K562 (cell line): Measurements from ENCODE around the gene TFAP2E. TPM values are rescaled to one million over a fixed set of nuclear protein-coding genes. Genes with fewer than 3 reads are reported as not detected.

Experiments used
- ATAC-seq: fragments of 200-7000 bp; cut with Tn5 transposase; 3 replicates; pipeline ENCODE4 v1.9.1; 2020; ENCODE audit warnings: moderate library complexity
- BruUV-seq: library from RNA; stranded (reverse); fragments of 400-500 nt; replicated peaks from 2 replicates; lab custom pipeline; 2021; lab: Mats Ljungman, UMichigan
- CTCF ChIA-PET: fragments of 300-600 bp; formaldehyde crosslinking; extraction: SDS; loops from one replicate; lab custom pipeline; 2021; ENCODE audit warnings: low intra/inter-chr PET ratio; lab: Yijun Ruan, JAX
- POLR2A ChIA-PET: fragments of 300-600, 350-650 bp; sonication (Branson Sonifier 250); formaldehyde crosslinking; extraction: SDS; loops from one replicate; lab custom pipeline; 2021; ENCODE audit warnings: antibody characterized with exemption, inconsistent platforms; lab: Yijun Ruan, JAX
- DNase-seq, 4 experiments: peaks; one replicate each; pipeline versions ENCODE4 v3.0.0 to v3.0.0-alpha.2; 2011 to 2018; ENCODE audit warnings: low spot score in 3 of 4, mixed read lengths in 3 of 4; ENCODE audit errors: extremely low read depth in 1 of 4
- FAIRE-seq: peaks from 2 replicates; lab custom pipeline; 2011; peaks lifted over from hg19 to GRCh38; lab: Jason Lieb, UNC
- H2AFZ ChIP-seq: 2 replicates; pipeline ENCODE4 v1.6.0; 2011; ENCODE audit warnings: low read depth, low read length, control low read depth, inconsistent platforms
- H3K27ac ChIP-seq: fragments of 200-600 bp; 3 replicates; pipeline ENCODE4 v1.8.0; 2011; ENCODE audit warnings: low read depth, mild to moderate bottlenecking, control low read depth, inconsistent platforms, low read length, moderate library complexity, mixed read lengths; ENCODE audit errors: extremely low read depth
- H3K27me3 ChIP-seq, 2 experiments: fragments of 300-600 bp in 1 of 2; 2 replicates in 1 of 2; 3 replicates in 1 of 2; pipeline versions ENCODE4 v1.6.0 to v1.8.0; 2011; ENCODE audit warnings: inconsistent platforms in 2 of 2, low read length in 2 of 2, mild to moderate bottlenecking in 1 of 2, mixed read lengths in 1 of 2, moderate library complexity in 1 of 2; ENCODE audit not compliant: control insufficient read depth in 2 of 2, insufficient read depth in 2 of 2
- H3K36me3 ChIP-seq: fragments of 300-600 bp; 3 replicates; pipeline ENCODE4 v1.8.0; 2011; ENCODE audit warnings: mild to moderate bottlenecking, low read length, inconsistent platforms; ENCODE audit not compliant: control insufficient read depth, insufficient read depth
- H3K4me1 ChIP-seq, 2 experiments: fragments of 200-600 bp in 1 of 2; replicated peaks in 1 of 2; 2 replicates in 1 of 2; 3 replicates in 1 of 2; pipeline versions ENCODE4 v1.5.1 to v1.8.0; 2011; ENCODE audit warnings: inconsistent platforms in 2 of 2, low read length in 2 of 2, mild to moderate bottlenecking in 1 of 2, mixed read lengths in 1 of 2, moderate library complexity in 1 of 2; ENCODE audit not compliant: control insufficient read depth in 2 of 2, insufficient read depth in 2 of 2
- H3K4me2 ChIP-seq: 2 replicates; pipeline ENCODE4 v1.6.1; 2011; ENCODE audit warnings: low read length, control low read depth, inconsistent platforms, mixed read lengths; ENCODE audit not compliant: insufficient read depth
- H3K4me3 ChIP-seq: fragments of 200-600 bp; sonication (generic), shearing (Covaris generic); 2 replicates; pipeline ENCODE4 v1.5.1; 2016; ENCODE audit warnings: control low read depth, inconsistent platforms
- H3K79me2 ChIP-seq: fragments of 200-600 bp; 3 replicates; pipeline ENCODE4 v1.8.0; 2011; ENCODE audit warnings: low read length, inconsistent platforms; ENCODE audit not compliant: control insufficient read depth, insufficient read depth
- H3K9ac ChIP-seq, 2 experiments: 2 replicates each; pipeline versions ENCODE4 v1.6.0 to v1.6.1; 2011; ENCODE audit warnings: low read depth in 2 of 2, low read length in 2 of 2, control low read depth in 1 of 2, inconsistent platforms in 1 of 2, mild to moderate bottlenecking in 1 of 2, mixed read lengths in 1 of 2; ENCODE audit not compliant: insufficient read depth in 1 of 2
- H3K9me1 ChIP-seq: one replicate; pipeline ENCODE4 v1.6.0; 2011; ENCODE audit warnings: inconsistent platforms, mild to moderate bottlenecking, low read length, moderate library complexity; ENCODE audit not compliant: control insufficient read depth, insufficient read depth
- H3K9me3 ChIP-seq: replicated peaks from 2 replicates; pipeline ENCODE4 v1.5.1; 2011; ENCODE audit warnings: low read depth, low read length, inconsistent platforms; ENCODE audit not compliant: control insufficient read depth, insufficient read depth
- H4K20me1 ChIP-seq: replicated peaks from 2 replicates; pipeline ENCODE4 v1.6.1; 2011; ENCODE audit warnings: low read length, inconsistent platforms, mixed read lengths; ENCODE audit not compliant: control insufficient read depth, insufficient read depth
- CEBPB ChIP-seq: fragments of 450-650 bp; IDR thresholded peaks from 2 replicates; pipeline ENCODE4 v1.6.1; 2016; ENCODE audit warnings: missing genetic modification characterization, missing compliant biosample characterization
- CSDE1 ChIP-seq, 2 experiments: fragments of 450-650 bp; IDR thresholded peaks; 2 replicates each; pipeline ENCODE4 v1.6.1; 2016; ENCODE audit warnings: mild to moderate bottlenecking in 1 of 2
- EHMT2 ChIP-seq: fragments of 450-650 bp; IDR thresholded peaks from 2 replicates; pipeline ENCODE4 v1.6.1; 2018; ENCODE audit warnings: antibody characterized with exemption
- FOXM1 ChIP-seq, 2 experiments: fragments of 450-650 bp in 1 of 2; sonication (generic) in 1 of 2; formaldehyde crosslinking in 1 of 2; IDR thresholded peaks; 2 replicates each; pipeline versions ENCODE4 v1.6.1 to v1.9.0; 2017 to 2022; ENCODE audit warnings: low read depth in 2 of 2, mild to moderate bottlenecking in 2 of 2, missing genetic modification reagents in 1 of 2, moderate library complexity in 1 of 2
- PHF20 ChIP-seq: fragments of 450-650 bp; IDR thresholded peaks from 2 replicates; pipeline ENCODE4 v1.6.1; 2018; ENCODE audit not compliant: partially characterized antibody
- RCOR1 ChIP-seq, 2 experiments: IDR thresholded peaks; 2 replicates each; pipeline ENCODE4 v1.6.1; 2012; ENCODE audit warnings: low read depth in 2 of 2, low read length in 2 of 2, borderline replicate concordance in 1 of 2, improper control_type of control experiment in 1 of 2
- SMAD1 ChIP-seq: fragments of 150-350 bp; IDR thresholded peaks from 2 replicates; pipeline ENCODE4 v1.6.1; 2014; ENCODE audit warnings: low read length, low read depth; ENCODE audit not compliant: partially characterized antibody
- SNIP1 ChIP-seq: fragments of 450-650 bp; IDR thresholded peaks from 2 replicates; pipeline ENCODE4 v1.7.1; 2017; ENCODE audit warnings: low read depth, mild to moderate bottlenecking
- ZKSCAN8 ChIP-seq: fragments of 200-800 bp; sonication (Bioruptor generic); IDR thresholded peaks from 2 replicates; pipeline ENCODE4 v1.6.1; 2016; ENCODE audit warnings: missing genetic modification characterization, missing compliant biosample characterization
- ZNF282 ChIP-seq: sonication (generic); formaldehyde crosslinking; IDR thresholded peaks from 2 replicates; pipeline ENCODE4 v1.8.1; 2023; ENCODE audit warnings: missing genetic modification reagents
- ZNF408 ChIP-seq: fragments of 250-450 bp; sonication (Bioruptor Pico); IDR thresholded peaks from 2 replicates; pipeline ENCODE4 v1.4.0; 2020; ENCODE audit warnings: low read depth, mild to moderate bottlenecking, moderate library complexity
- WGBS: fragments of 100-300 bp; shearing (Covaris generic); methylation state at CpG from one replicate; pipeline ENCODE4 v1.1.6; 2016; ENCODE audit warnings: low coverage, mixed read lengths; ENCODE audit not compliant: insufficient coverage; ENCODE audit errors: missing lambda C conversion rate; 5-methylcytosine and 5-hydroxymethylcytosine counted together
- in situ Hi-C: fragments of 300-500 bp; cut with MboI; formaldehyde crosslinking; loops from 4 replicates; pipeline ENCODE4 v1.15.0; 2018; ENCODE audit warnings: inconsistent platforms, mixed read lengths
- intact Hi-C: fragments of 100-400 bp; cut with micrococcal nuclease; formaldehyde crosslinking; loops from 2 replicates; pipeline ENCODE4 v1.14.2; 2022
- polyA plus RNA-seq, 8 experiments: library from polyadenylated mRNA; depleted of rRNA in 4 of 8; stranded (reverse) in 5 of 8; unstranded in 3 of 8; fragments of >200 nt; fragmentation: Nextera tagmentation in 2 of 8; fragmentation: Illumina TruSeq in 1 of 8; extraction: Ambion mirVana in 2 of 8; extraction: Trizol in 1 of 8; gene quantifications; 2 replicates each; pipeline versions ENCODE4 v1.2.1 to v1.2.3, GENCODE V29; 2011 to 2014; ENCODE audit warnings: inconsistent platforms in 1 of 8, missing spikeins in 1 of 8
- total RNA-seq, 7 experiments: library from RNA; depleted of rRNA in 6 of 7; stranded (reverse); fragments of >200 nt in 6 of 7; fragmentation: Illumina TruSeq in 2 of 7; extraction: Trizol in 2 of 7; gene quantifications; 2 replicates each; pipeline versions ENCODE4 v1.2.1 to v1.2.3, GENCODE V29; 2011 to 2021; ENCODE audit warnings: low replicate concordance in 1 of 7
- TF ChIP-seq, protein P1 (sequence below): sonication (generic); formaldehyde crosslinking; IDR thresholded peaks from 2 replicates; pipeline ENCODE4 v1.8.1; 2023; ENCODE audit warnings: mild to moderate bottlenecking, missing genetic modification reagents
- TF ChIP-seq, protein P2 (sequence below): fragments of 450-650 bp; IDR thresholded peaks from one replicate; pipeline ENCODE4 v1.6.1; 2018; ENCODE audit warnings: mild to moderate bottlenecking, moderate library complexity; ENCODE audit not compliant: partially characterized antibody
- TF ChIP-seq, protein P3 (sequence below): fragments of 450-650 bp; formaldehyde crosslinking; IDR thresholded peaks from 2 replicates; pipeline ENCODE4 v1.4.0; 2020; ENCODE audit warnings: mild to moderate bottlenecking

TFAP2E gene
- total and polyA plus RNA-seq, 9 of the 15 experiments (the other 6 are each of a cell fraction or from before 2014, with no cell fraction given) = 0.03 to 0.11 (median 0.07) TPM; not detected in 4

DNA sequence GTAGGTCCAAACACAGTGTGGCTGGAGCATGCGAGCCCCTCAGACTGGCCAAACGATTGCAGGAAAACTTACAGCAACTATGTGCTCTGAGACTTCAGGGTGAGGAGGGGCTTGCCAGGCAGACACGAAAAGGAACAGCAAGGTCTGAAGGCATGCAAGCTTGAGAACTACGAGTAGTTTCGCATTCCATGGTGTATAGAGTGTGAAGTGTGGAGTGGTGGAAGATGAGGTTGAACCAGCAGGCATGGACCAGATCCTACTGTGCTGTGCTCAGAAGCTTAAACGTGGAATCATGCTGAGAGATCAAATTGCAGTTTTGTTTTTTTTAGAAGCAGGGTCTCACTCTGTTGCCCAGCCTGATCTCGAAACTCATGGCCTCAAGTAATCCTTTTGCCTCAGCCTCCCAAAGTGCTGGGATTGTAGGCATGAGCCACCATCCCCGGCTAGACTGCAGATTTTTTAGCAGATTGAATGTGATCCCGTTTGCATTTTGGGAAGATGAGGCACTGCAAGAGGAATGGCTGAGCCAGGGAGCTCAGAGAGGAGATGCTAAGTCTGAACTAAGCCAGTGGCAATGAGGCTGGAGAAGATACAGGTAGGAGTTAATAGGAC, 5.1 kb upstream of the TFAP2E start:
- H3K9ac ChIP-seq = no peak overlapping the region
- H3K9me3 ChIP-seq = no peaks in the 10 kb centered on the region
- peaks cover 3 to 13% of the 10 kb centered on the region in 2 experiments; a peak in 2 of 5 replicates for H3K4me1 ChIP-seq
- POLR2A ChIA-PET = interaction anchor here (0.6 to 1.8 kb wide), 8 partner anchors 8 to 160 kb away, joined by 3 to 16 read pairs (median 6); partner anchors contain the start of genes C1orf216, KIAA0319L and NCDN
- DNase-seq = no peak
- H3K27ac ChIP-seq = no peak overlapping the region
- ATAC-seq = no peak
- H2AFZ ChIP-seq = no peak overlapping the region
- peaks cover 25% of the 10 kb centered on the region; the same call in 1 of the 3 replicates for H3K36me3 ChIP-seq
- intact Hi-C loops (no loop called here), in situ Hi-C loops (loop anchor here (5.0 to 10.0 kb wide), 3 partner anchors 154 to 363 kb away; no protein-coding TSS in a partner anchor)
- H3K9me1 ChIP-seq = no peaks in the 10 kb centered on the region
- peaks cover 3 to 18% of the 10 kb centered on the region in 2 experiments; a peak in 4 of 5 replicates for H3K27me3 ChIP-seq
- no peaks in the 10 kb centered on the region for H3K79me2 ChIP-seq
- FAIRE-seq = no peak
- no peak overlapping the region for H3K4me3 ChIP-seq
- peaks cover 23% of the 10 kb centered on the region; the same call in 1 of the 2 replicates for H4K20me1 ChIP-seq
- WGBS = 36% methylated on average over 9 of the region's 9 CpGs
- BruUV-seq = no TSS peak
- CTCF ChIA-PET = interaction anchor here (0.6 to 3.6 kb wide), 5 partner anchors 147 to 209 kb away, joined by 3 to 47 read pairs (median 11); no protein-coding TSS in a partner anchor
- H3K4me2 ChIP-seq = no peak overlapping the region
- TF ChIP-seq CSDE1 (IDR thresholded peaks at IDR 0.05) (no peak), SMAD1 (no peak), PHF20 (no peak), SNIP1 (no peak), ZNF408 (CRISPR knock-in tag) (no peak), ZKSCAN8 (CRISPR knock-in tag) (no peak), ZNF282 (no peak), RCOR1 (IDR thresholded peaks at IDR 0.05; ENCODE audit: borderline replicate concordance in 1 of 2, low read depth in 2 of 2, low read length in 2 of 2) (no peak), EHMT2 (no peak), CEBPB (tag) (no peak), FOXM1 (IDR thresholded peaks at IDR 0.05; ENCODE audit: low read depth) (no peak), FOXM1 (CRISPR knock-in tag; IDR thresholded peaks at IDR 0.05; ENCODE audit: low read depth) (no peak)
- TF ChIP-seq, protein P1, sequence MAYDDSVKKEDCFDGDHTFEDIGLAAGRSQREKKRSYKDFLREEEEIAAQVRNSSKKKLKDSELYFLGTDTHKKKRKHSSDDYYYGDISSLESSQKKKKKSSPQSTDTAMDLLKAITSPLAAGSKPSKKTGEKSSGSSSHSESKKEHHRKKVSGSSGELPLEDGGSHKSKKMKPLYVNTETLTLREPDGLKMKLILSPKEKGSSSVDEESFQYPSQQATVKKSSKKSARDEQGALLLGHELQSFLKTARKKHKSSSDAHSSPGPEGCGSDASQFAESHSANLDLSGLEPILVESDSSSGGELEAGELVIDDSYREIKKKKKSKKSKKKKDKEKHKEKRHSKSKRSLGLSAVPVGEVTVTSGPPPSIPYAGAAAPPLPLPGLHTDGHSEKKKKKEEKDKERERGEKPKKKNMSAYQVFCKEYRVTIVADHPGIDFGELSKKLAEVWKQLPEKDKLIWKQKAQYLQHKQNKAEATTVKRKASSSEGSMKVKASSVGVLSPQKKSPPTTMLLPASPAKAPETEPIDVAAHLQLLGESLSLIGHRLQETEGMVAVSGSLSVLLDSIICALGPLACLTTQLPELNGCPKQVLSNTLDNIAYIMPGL = no peak
- TF ChIP-seq, protein P2, sequence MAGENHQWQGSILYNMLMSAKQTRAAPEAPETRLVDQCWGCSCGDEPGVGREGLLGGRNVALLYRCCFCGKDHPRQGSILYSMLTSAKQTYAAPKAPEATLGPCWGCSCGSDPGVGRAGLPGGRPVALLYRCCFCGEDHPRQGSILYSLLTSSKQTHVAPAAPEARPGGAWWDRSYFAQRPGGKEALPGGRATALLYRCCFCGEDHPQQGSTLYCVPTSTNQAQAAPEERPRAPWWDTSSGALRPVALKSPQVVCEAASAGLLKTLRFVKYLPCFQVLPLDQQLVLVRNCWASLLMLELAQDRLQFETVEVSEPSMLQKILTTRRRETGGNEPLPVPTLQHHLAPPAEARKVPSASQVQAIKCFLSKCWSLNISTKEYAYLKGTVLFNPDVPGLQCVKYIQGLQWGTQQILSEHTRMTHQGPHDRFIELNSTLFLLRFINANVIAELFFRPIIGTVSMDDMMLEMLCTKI = no peak
- TF ChIP-seq, protein P3, sequence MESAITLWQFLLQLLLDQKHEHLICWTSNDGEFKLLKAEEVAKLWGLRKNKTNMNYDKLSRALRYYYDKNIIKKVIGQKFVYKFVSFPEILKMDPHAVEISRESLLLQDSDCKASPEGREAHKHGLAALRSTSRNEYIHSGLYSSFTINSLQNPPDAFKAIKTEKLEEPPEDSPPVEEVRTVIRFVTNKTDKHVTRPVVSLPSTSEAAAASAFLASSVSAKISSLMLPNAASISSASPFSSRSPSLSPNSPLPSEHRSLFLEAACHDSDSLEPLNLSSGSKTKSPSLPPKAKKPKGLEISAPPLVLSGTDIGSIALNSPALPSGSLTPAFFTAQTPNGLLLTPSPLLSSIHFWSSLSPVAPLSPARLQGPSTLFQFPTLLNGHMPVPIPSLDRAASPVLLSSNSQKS = no peak
